HG03045 (cell line): ENCODE measurements around the gene LIMK1.
"Not testable (repeated sequence)": the region's sequence is repeated elsewhere in the genome, so short reads cannot be mapped to it uniquely, and the experiment has no call there.

Experiments
- ATAC-seq: cut with Tn5 transposase; IDR thresholded peaks from one replicate; pipeline ENCODE4 v1.9.1; 2021; ENCODE audit warnings: mild to moderate bottlenecking, moderate library complexity; ENCODE audit not compliant: unreplicated experiment

The LIMK1 gene

DNA sequence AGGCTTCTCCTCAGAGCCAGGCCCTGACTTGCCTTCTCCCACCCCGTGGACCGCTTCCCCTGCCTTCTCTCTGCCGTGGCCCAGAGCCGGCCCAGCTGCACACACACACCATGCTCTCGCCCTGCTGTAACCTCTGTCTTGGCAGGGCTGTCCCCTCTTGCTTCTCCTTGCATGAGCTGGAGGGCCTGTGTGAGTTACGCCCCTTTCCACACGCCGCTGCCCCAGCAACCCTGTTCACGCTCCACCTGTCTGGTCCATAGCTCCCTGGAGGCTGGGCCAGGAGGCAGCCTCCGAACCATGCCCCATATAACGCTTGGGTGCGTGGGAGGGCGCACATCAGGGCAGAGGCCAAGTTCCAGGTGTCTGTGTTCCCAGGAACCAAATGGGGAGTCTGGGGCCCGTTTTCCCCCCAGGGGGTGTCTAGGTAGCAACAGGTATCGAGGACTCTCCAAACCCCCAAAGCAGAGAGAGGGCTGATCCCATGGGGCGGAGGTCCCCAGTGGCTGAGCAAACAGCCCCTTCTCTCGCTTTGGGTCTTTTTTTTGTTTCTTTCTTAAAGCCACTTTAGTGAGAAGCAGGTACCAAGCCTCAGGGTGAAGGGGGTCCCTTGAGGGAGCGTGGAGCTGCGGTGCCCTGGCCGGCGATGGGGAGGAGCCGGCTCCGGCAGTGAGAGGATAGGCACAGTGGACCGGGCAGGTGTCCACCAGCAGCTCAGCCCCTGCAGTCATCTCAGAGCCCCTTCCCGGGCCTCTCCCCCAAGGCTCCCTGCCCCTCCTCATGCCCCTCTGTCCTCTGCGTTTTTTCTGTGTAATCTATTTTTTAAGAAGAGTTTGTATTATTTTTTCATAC is 38.0 kb downstream of the LIMK1 start:
- no peak for ATAC-seq

DNA sequence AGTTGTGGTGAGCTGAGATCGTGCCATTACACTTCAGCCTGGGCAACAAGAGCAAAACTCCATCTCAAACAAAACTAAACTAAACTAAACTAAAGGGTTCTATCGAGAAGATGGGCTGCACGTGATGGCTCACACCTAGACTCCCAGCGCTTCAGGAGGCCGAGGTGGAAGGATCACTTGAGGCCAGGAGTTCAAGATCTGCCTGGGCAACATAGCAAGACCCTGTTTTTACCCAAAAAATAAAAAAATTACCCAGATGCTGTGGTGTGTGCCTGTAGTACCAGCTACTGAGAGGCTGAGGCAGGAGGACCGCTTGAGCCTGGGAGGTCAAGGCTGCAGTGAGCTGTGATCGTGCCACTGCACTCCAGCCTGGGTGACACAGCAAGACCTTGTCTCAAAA is 40.3 kb downstream of the LIMK1 start:
- not testable (repeated sequence) for ATAC-seq

DNA sequence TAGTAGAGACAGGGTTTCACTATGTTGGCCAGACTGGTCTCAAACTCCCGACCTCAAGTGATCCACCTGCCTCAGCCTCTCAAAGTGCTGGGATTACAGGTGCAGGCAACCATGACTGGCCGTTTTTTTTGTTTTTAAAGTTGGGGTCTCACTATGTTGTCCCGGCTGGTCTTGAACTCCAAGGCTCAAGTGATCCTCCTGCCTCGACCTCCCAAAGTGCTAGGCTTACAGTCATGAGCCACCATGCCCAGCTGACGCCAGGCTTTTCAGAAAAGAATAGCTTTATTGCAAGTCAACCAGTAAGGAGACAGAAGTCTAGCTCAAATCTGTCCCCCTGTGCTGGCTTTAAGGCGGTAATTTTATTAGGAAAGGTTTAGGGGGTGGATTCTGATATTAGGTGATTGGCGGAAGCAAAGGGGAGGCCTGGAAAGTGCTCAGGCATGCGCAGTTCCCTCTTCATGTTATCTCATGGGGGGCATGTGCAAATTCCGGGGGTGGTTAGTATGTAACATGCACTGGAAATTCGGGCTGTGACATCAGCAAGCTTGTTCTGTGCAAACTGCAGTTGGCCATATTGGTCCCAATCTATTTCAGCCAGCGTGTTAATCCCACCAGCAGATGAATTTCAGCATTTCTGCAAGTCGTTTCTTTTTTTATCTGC is 42.7 kb downstream of the LIMK1 start:
- ATAC-seq, result no peak

DNA sequence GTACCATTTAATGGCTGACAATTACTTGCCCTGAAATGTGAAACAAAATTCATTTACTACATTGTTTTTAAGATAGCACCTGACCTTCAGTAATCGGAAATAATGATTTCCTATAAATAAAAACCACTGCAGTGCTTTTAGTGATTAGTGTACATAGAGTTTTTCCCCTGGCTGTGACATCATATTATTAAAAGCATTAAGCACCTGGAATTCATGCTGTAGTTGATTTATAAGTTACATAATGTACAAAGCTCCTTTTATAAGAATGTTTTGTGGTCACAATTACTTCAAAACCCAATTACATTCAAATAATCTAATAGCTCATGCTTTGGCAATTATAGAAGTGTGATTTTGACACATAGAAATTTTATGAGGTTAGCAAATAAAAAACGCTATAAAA is 46.3 kb downstream of the LIMK1 start:
- ATAC-seq, result no peak

DNA sequence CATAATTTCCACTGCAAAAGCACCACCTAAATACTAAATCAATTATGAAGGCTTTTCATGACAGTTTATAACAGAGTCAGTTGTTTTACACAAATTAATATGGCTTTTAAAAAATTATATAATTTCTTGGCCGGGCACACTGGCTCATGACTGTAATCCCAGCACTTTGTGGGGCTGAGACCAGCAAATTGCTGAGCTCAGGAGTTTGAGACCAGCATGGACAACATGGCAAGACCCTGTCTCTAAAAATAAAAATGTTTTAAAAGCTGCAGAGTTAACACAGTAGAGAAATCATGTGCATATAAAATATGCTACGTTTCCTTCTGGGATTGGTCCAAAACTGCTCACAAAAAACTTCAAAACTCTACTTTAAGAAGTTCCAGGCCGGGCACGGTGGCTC is 46.9 kb downstream of the LIMK1 start:
- no peak for ATAC-seq

DNA sequence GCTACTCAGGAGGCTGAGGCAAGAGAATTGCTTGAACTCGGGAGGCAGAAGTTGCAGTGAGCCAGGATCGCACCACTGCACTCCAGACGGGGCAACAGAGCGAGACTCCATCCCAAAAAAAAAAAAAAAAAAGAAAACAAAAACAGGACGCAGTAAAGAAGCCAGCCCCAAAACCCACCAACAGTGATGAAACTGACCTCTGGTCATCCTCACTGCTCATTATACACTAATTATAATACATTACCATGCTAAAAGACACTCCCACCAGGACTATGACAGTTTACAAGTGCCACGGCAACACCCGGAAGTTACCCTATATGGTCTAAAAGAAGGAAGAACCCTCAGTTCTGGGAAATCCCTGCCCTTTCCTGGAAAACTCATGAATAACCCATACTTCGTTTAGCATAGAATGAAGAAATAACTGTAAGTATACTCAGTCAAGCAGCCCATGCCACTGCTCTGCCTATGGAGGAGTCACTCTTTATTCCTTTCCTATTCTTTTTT is 50.6 kb downstream of the LIMK1 start:
- ATAC-seq, result no peak

DNA sequence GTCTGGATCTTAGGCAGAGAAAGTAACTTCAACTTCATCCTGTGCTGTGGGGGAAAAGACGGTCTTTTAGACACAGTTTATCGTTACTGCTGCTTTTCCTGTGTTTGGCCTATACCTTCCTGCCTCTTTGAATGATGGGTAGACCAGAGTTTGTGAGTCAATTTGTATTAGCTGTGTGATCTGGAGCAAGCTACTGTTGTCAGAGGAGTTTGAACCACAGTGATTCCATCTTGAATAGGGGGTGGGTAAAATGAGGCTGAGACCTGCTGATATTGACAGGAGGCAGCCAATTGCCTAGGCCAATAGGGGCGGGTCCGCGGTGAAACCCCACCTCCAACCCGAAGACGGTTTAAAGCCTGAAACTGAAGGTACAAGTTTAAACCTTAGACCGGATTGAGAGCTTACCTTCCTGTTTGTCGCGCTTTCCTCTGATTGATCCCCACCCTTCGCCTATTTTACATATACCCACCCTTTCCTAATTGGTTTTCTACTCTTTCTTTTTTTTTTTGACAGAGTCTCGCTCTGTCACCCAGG is 54.8 kb downstream of the LIMK1 start:
- no peak for ATAC-seq

DNA sequence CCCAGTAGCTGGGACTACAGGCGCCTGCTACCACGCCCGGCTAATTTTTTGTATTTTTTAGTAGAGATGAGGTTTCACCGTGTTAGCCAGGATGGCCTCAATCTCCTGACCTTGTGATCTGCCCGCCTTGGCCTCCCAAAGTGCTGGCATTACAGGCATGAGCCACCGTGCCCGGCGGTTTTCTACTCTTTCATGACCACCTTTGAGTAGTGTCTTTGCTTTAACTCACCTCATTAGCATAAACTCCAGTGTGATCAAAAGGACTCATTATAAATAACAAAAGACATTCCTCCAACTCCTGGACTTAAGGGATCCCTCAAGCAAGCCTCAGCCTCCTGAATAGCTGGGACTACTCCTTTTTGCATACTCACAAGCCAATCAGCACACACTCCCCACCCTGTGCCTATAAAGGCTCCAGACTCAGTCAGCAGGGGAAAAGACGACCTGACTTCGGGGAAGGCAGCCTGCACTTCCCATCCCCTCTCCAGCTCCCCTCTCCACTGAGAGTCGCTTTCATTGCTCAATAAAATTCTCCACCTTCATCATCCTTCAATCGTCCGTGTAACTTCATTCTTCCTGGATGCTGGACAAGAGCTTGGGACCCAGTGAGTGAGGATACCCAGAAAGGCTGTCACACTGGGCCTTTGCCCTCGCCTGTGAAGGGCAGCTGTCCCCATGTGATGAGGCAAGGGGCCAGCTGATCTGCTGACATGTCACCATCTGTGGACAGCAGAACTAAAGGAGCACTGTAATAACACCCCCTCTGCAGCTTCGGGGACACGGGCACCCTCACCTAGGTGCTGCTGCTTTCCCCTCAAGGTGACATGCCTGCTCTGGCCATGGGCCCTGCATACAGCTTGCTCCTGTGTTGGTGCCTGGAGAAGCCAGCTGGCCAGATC is 55.6 kb downstream of the LIMK1 start:
- ATAC-seq, result no peak

DNA sequence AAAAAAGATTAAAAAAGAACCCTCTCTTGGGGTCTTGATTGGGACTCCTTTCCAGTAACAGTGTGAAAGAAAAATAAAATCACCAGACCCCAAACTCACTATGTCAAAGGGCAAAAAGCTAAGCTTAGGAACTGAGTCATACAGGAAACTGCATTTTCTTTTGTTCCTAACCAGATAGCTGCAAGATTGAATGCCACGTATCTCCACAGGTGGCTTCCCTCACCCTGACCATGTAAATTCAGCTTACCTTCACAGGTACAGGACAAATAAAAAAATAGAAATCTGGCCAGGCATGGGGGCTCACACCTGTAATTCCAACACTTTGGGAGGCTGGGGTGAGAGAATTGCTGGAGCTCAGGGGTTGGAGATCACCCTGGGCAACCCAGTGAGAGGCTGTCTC is 58.1 kb downstream of the LIMK1 start:
- ATAC-seq, result no peak

DNA sequence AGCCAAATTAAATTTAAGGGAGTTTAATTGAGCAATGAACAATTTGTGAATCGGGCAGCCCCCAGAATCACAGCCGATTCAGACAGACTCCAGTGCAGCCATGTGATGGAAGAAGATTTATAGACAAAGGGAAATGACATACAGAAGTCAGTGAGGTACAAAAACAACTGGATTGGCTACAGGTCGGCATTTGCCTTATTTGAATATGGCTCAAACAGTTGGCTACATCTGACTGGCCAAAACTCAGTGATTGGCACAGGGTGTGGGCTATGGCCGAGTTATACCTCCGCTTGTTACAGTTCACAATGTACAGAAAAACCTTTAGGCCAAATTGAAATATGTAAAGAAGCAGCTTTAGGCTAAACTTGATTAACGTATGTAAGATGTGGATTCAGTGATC is 59.8 kb downstream of the LIMK1 start:
- ATAC-seq, result no peak

DNA sequence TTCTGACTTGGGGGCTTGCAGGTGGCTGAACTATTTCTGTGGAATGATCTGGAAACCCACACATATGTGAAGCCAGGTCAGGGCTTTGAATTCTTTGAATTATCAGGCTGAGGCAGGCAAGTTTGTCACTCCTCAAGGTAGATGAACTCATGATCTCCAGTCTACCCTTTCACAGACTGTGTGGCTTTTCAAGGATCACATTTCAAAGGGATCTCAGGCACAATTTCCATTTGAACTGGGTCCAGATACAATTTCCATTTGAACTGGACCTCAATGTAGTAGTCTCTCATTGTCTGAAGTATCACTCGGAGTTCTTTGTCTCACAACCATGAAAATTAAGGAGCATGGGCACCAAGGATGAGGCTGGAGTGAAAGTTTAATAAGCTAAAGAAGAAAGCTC is 64.9 kb downstream of the LIMK1 start:
- no peak for ATAC-seq

DNA sequence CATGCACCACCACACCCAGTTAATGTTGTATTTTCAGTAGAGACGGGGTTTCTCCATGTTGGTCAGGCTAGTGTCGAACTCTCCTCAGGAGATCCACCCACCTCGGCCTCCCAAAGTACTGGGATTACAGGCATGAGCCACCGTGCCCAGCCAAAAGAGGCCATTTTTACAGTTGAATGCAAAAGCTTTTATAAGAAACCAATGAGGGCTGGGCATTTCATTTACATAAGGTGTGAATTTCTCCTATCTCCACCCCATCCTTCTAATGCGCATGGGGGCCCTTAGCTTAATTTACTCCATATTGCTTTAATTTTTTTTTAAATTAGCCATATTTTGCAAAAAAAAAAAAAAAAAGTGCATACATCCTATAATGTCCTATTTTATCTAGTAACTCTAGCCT is 65.5 kb downstream of the LIMK1 start:
- no peak for ATAC-seq

DNA sequence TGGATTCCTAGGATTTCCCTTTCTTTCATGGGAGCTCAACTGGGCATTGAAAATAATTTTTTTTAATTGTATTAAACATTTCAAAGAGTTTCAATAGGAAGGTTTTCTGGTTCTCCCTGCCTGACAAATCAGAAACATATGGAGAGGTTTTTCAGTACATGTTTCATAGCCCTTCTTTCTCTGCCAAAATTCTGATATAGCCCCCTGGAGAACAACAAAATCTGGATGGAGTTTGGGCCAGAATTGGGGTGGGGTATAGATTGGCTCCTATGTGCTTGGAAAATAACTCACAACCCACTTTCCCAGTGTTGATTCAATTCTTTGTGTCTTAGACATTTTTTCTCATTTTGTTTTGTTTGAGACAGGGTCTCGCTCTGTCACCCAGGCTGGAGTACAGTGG is 66.0 kb downstream of the LIMK1 start:
- ATAC-seq, result no peak

DNA sequence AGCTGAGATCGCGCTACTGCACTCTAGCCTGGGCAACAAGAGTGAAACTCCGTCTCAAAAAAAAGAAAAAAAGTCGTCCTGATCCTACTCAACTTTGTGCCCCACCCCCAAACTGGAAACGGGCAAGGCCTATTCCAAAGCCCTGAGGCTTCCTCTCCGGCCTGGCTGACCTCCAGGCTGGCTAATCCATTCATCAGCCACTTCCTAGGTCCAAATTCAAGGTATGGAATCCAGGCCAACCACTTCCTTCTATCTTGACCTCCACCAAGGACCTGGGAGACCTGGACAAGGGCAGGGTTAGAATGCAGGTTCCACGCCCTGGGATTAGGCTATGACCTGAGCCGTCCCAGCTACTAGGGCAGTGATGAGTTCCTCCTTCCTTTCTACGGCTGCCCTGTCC is 70.1 kb downstream of the LIMK1 start:
- ATAC-seq, result no peak

DNA sequence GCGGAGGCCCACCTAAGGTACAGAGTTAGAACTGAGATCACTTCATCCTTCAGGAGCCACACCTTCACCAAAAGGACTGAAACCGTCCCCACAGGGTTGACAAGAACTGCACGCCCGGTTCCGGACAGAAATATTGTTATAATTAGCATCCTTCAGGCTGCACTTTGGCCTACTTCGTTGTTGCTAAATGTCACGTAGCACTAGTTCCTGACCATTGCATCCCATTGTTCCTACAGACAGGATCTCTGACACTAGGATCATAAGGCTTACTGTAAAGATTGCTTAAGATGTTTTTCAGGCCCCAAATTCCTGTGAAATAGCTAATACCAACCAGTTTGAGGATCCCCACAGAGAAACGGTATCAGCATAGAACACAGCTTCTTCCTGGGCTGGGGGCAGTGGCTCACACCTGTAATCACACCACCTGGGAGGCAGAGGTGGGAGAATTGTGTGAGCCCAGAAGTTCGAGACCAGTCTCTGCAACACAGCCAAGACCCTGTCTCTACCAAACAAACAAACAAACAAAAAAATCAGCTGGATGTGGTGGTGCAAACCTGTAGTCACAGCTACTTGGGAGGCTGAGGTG is 72.3 kb downstream of the LIMK1 start:
- ATAC-seq, result no peak

DNA sequence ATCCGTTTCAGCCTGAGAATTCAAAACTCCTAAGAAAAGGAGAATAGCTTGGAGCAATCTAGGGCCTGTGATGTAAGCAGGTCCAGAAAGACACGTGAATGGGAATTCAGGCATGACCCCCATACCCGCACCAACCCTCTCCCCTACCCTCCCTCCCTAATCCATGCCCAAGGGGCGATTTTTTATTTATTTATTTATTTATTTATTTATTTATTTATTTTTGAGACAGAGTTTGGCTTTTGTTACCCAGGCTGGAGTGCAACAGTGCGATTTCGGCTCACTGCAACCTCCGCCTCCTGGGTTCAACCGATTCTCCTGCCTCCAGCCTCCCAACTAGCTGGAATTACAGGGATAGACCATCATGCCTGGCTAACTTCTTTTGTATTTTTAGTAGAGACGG is 74.0 kb downstream of the LIMK1 start:
- ATAC-seq, result no peak

DNA sequence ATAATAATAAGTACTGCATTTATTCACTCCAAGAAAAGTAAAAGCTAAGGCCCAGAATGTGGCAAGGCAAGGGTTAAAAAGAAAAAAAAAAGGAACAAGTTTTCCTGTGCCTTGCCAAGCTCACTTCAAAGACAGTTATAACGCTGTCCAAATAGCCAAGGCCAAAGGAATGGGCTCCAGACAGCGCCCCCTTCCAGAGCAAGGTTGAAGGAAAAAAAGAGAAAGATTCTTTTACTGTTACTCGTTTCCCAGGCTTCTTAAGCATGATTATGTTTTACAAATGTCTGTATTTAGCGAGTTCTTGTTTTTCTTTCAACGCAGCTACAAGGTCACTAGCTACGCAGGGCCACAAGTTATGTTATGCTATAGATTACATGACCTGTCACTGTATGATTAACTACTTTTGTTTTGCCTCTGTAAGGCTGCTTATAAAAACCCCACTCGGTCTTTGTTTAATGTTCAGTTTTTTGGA is 81.4 kb downstream of the LIMK1 start:
- ATAC-seq, result no peak

DNA sequence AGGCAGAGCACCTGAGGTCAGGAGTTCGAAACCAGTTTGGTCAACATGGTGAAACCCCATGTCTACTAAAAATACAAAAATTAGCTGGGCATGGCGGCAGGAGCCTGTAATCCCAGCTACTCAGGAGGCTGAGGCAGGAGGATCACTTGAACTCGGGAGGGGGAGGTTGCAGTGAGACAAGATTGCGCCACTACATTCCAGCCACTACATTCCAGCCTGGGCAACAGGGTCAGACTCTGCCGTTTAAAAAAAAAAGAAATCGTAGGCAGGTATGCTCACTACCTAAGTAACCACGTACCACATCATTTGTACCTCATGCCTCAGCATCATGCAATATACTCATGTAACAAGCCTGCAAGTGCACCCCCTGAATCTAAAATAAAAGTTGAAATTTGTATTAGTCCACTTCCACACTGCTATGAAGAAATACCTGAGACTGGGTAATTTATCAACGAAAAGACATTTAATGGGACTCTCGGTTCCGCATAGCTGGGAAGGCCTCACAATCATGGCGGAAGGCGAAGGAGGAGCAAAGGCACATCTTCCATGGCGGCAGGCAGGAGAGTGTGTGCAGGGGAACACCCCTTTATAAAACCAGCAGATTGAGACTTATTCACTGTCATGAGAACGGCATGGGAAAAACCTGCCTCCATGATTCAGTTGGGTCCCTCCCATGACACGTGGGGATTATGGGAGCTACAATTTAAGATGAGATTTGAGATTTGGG is 82.4 kb downstream of the LIMK1 start:
- ATAC-seq, result no peak

DNA sequence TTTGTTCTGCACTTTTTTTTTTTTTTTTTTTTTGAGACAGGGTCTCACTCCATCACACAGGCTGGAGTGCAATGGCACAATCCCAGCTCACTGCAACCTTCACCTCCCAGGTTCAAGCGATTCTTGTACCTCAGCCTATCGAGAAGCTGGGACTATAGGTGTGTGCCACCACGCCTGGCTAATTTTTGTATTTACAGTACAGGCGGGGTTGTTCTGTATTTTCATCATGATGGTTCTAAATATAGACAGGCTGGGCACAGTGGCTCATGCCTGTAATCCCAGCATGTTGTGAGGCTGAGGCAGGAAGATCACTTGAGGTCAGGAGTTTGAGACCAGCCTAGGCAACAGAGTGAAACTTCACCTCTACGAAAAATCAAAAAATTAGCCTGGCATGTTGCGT is 83.7 kb downstream of the LIMK1 start:
- not testable (repeated sequence) for ATAC-seq
